ENCODE data around the gene SHISA5. TPM values are rescaled to one million over a fixed set of nuclear protein-coding genes. Genes with fewer than 3 reads are reported as not detected.

SHISA5 gene
- total RNA-seq, 1 donor: 107 TPM

DNA sequence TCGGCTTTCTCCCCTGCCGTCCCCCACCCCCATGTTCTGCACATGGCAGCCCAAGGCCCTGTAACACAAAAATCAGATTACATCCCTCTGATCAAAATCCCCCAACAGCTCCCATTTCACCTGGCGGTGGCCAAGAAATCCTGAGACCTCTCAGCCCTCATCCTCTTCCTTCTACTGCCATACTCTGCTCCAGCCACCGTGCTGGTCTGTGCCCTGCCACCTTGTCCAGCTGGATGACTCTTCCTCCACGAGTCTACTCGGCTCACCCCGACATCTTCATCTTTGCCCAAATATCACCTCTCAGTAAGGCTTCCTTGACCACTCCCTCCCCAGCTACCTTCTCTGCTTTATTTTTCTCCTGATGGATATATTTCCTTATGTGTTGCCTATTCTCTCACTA, 67.1 kb downstream of the SHISA5 start:
- H3K4me3 ChIP-seq (ENCODE audit: low read depth, low read length): no peak overlapping the region
- no peak for DNase-seq (ENCODE audit: low read depth)
- TF ChIP-seq CTCF (IDR thresholded peaks at IDR 0.05; ENCODE audit: insufficient read depth, low read length): no peak

- no peak for TF ChIP-seq CTCF (IDR thresholded peaks at IDR 0.05; ENCODE audit: insufficient read depth, low read length)
- H3K4me3 ChIP-seq (ENCODE audit: low read depth, low read length): no peak overlapping the region
- DNase-seq (ENCODE audit: low read depth): no peak
Observed at GRCh38 chr3:48436477-48436787, 67.5 kb downstream of the SHISA5 start.

DNA sequence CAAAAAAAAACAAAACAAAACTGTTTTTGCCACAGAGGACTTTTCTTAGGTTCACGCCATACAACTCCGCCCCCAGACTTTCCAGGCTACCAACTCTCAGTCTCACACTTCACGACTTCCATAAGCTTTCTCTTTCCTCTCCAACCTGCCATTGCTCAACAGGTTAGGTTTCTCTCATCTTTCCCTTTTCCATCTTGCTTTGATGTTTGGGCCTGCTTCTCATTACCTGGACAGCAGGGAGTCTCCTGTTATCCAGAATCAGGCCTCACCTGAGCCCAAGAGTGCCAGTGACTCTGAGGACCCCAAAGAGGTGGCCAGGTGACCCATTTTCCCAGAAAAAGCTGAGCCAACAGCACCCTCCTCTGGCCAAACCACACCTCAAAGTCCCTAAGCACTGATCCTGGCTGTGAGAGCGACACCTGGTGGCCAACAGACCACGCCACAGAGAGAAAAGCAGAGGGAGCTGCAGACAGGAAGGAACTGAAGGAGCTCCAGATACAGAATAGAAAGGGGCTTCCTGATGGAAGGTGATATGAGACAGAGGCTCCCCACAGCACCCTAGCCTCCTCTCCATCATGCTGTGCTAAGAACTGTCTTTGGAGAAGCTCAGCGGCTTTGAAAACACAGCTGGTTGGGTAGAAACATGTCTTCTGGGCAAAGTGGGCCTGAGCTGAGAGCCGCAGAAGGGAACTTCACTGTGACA, 68.0 kb downstream of the SHISA5 start:
- H3K4me3 ChIP-seq (ENCODE audit: low read depth, low read length): no peak overlapping the region
- peak; percentile 85 for DNase-seq (ENCODE audit: low read depth)
- TF ChIP-seq CTCF (IDR thresholded peaks at IDR 0.05; ENCODE audit: insufficient read depth, low read length): peak; percentile 100

DNA sequence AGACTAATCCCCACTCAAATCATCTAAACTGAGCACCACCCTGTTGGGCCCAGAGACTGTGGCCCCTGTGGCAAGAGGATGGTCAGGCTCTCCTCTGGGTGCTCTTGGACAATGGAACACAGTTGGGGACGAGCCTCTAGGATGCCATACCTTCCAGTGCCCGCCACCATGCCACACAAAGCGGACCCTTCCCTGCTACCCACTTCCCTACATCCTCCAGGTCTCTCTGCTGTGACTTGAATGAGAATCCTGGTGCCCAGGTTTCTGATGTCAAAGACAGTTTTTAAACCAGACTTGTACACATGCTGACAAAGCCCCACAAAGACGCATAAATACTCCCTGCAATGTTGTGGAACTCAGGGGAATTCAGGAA, 68.8 kb downstream of the SHISA5 start:
- no peak for DNase-seq (ENCODE audit: low read depth)
- TF ChIP-seq CTCF (IDR thresholded peaks at IDR 0.05; ENCODE audit: insufficient read depth, low read length): no peak
- no peak overlapping the region for H3K4me3 ChIP-seq (ENCODE audit: low read depth, low read length)

- no peak for TF ChIP-seq CTCF (IDR thresholded peaks at IDR 0.05; ENCODE audit: insufficient read depth, low read length)
- DNase-seq (ENCODE audit: low read depth): no peak
- H3K4me3 ChIP-seq (ENCODE audit: low read depth, low read length): no peak overlapping the region
Observed at GRCh38 chr3:48434591-48435222, 69.3 kb downstream of the SHISA5 start.

DNA sequence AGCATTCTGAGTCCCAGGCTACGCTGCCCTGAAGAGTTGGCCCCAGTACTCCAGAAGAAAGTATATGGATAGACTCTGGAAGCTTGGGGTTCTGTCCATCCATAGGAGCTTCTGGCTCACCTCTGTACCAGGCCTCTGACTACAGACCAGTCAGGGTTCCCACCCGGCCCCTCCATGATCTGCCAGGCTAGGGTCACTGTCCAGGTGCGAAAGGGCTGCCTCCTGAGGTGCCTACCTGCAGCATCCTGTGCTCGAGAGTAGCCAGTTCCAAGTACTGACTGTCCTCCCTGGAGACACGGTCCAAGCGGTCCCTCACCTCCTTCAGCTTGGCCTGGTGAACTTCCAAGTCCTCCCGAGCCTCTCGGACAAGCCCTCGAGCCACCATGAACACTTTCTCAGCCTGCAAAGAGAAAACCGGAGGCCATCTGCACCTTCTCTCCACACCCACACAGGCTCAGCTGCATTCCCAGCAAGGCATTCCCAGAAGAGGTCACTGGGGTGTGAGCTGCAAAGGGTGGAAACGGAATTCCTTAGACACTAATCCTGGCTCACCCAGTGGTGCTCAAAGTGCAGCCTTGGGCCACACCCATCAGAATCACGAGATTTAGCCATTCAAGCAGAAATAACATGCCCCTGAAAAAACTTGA, 70.4 kb downstream of the SHISA5 start:
- no peak for TF ChIP-seq CTCF (IDR thresholded peaks at IDR 0.05; ENCODE audit: insufficient read depth, low read length)
- H3K4me3 ChIP-seq (ENCODE audit: low read depth, low read length): peak overlapping the region; percentile 65
- peak; percentile 92 for DNase-seq (ENCODE audit: low read depth)
